ENCODE data around the gene TNNT1.

GRCh38 chr19:55092423-55093318 lies 56.3 kb downstream of the TNNT1 start:
- TF ChIP-seq CTCF (conservative IDR thresholded peaks at IDR 0.05; ENCODE audit: low read length) (no peak), EZH2phosphoT487 (IDR thresholded peaks at IDR 0.05; ENCODE audit: borderline replicate concordance) (no peak)

All from Loucy (cell line).